Erythroblast (primary cell): ENCODE measurements around the gene SLC25A51.

Source experiments
- GATA1 ChIP-seq: IDR thresholded peaks from 2 replicates; pipeline ENCODE4 v1.6.1; 2011; ENCODE audit warnings: low read depth, mild to moderate bottlenecking, control low read depth, low read length, moderate library complexity
- POLR2A ChIP-seq: IDR thresholded peaks from 2 replicates; pipeline ENCODE4 v1.6.1; 2011; ENCODE audit warnings: mild to moderate bottlenecking, low read length

GRCh38 chr9:37862530-37862929 is 41.4 kb downstream of the SLC25A51 start:
- no peak for TF ChIP-seq POLR2A
- TF ChIP-seq GATA1 = no peak
